ENCODE data around the gene ANGPTL7.

Gene ANGPTL7

DNA sequence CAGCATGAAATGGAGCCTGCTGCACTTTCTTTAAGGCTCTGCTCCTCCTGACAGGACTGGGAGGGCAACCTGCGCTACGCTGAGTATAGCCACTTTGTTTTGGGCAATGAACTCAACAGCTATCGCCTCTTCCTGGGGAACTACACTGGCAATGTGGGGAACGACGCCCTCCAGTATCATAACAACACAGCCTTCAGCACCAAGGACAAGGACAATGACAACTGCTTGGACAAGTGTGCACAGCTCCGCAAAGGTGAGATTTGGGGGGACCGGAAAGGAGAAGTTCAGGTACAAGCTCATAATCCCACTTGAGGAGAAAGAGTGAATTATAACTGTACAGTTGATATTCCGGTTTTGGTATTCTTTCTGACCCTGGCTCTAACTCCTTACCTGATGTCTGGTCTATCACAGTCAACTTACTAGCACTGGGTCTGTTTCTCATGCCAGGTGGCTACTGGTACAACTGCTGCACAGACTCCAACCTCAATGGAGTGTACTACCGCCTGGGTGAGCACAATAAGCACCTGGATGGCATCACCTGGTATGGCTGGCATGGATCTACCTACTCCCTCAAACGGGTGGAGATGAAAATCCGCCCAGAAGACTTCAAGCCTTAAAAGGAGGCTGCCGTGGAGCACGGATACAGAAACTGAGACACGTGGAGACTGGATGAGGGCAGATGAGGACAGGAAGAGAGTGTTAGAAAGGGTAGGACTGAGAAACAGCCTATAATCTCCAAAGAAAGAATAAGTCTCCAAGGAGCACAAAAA, 5.4 kb downstream of the ANGPTL7 start:
- H3K4me3 ChIP-seq (ENCODE audit: low read length) = no peak overlapping the region
- no peaks in the 10 kb centered on the region for H3K79me2 ChIP-seq (ENCODE audit: low read length)
- no peak overlapping the region for H2AFZ ChIP-seq (ENCODE audit: low read length)
- 0 out of 2 replicates have a peak, but pooled peaks cover 3% of the 10 kb centered on the region for H3K36me3 ChIP-seq (replicated peaks; ENCODE audit: insufficient read depth, low read length)
- TF ChIP-seq, protein P1, sequence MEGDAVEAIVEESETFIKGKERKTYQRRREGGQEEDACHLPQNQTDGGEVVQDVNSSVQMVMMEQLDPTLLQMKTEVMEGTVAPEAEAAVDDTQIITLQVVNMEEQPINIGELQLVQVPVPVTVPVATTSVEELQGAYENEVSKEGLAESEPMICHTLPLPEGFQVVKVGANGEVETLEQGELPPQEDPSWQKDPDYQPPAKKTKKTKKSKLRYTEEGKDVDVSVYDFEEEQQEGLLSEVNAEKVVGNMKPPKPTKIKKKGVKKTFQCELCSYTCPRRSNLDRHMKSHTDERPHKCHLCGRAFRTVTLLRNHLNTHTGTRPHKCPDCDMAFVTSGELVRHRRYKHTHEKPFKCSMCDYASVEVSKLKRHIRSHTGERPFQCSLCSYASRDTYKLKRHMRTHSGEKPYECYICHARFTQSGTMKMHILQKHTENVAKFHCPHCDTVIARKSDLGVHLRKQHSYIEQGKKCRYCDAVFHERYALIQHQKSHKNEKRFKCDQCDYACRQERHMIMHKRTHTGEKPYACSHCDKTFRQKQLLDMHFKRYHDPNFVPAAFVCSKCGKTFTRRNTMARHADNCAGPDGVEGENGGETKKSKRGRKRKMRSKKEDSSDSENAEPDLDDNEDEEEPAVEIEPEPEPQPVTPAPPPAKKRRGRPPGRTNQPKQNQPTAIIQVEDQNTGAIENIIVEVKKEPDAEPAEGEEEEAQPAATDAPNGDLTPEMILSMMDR (IDR thresholded peaks at IDR 0.05; ENCODE audit: low read length) = no peak
- TF ChIP-seq EZH2phosphoT487 (IDR thresholded peaks at IDR 0.05; ENCODE audit: low read length) (no peak), EZH2 (optimal IDR thresholded peaks at IDR 0.05; ENCODE audit: low read depth, low read length) (no peak)
- DNase-seq = no peak
- no peaks in the 10 kb centered on the region for H3K4me1 ChIP-seq (ENCODE audit: low read length)
- no peak overlapping the region for H3K9ac ChIP-seq (ENCODE audit: low read length)
- no peaks in the 10 kb centered on the region; the same call in 1 of the 2 replicates for H3F3A ChIP-seq (ENCODE audit: insufficient read depth, low read length)
- H3K4me2 ChIP-seq (ENCODE audit: low read depth, low read length) = no peak overlapping the region
- H4K20me1 ChIP-seq (ENCODE audit: insufficient read depth, low read length) = no peaks in the 10 kb centered on the region
- H3K27me3 ChIP-seq (replicated peaks; ENCODE audit: insufficient read depth, low read length) = no peaks in the 10 kb centered on the region
- no peak overlapping the region for H3K27ac ChIP-seq (ENCODE audit: low read length)
- no peaks in the 10 kb centered on the region for H3K9me2 ChIP-seq (replicated peaks; ENCODE audit: insufficient read depth, low read length)
- no peaks in the 10 kb centered on the region for H3K9me3 ChIP-seq (replicated peaks; ENCODE audit: insufficient read depth, low read length)

DNA sequence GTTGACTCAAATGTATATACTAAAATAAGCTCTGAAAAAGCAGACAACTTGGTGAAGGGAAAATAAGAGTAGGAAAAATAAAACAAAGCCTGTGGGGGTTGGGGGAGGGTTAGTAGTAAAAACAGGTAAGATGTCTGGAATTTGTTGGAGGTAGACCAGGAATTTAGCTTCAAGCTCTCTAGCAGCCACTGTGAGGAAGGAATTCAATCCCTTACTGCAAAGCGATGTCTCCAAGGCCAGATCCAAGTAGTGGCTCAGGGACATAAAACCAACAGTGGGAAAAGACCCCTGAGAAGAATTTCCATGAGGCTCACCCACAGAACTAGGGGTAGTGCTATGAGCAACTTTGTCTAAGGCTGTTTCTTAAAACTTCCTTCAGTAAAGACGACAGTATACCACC, 7.8 kb downstream of the ANGPTL7 start:
- Histone ChIP-seq H3K9me2 (replicated peaks; ENCODE audit: insufficient read depth, low read length) (no peaks in the 10 kb centered on the region), H3K4me1 (ENCODE audit: low read length) (no peaks in the 10 kb centered on the region), H3F3A (ENCODE audit: insufficient read depth, low read length) (no peaks in the 10 kb centered on the region; the same call in 1 of the 2 replicates), H3K9me3 (replicated peaks; ENCODE audit: insufficient read depth, low read length) (no peaks in the 10 kb centered on the region), H4K20me1 (ENCODE audit: insufficient read depth, low read length) (no peaks in the 10 kb centered on the region), H3K36me3 (replicated peaks; ENCODE audit: insufficient read depth, low read length) (0 out of 2 replicates have a peak, but pooled peaks cover 3% of the 10 kb centered on the region), H3K27ac (ENCODE audit: low read length) (no peak overlapping the region), H3K79me2 (ENCODE audit: low read length) (no peaks in the 10 kb centered on the region), H3K9ac (ENCODE audit: low read length) (no peak overlapping the region), H2AFZ (ENCODE audit: low read length) (no peak overlapping the region), H3K4me2 (ENCODE audit: low read depth, low read length) (no peak overlapping the region), H3K27me3 (replicated peaks; ENCODE audit: insufficient read depth, low read length) (no peaks in the 10 kb centered on the region), H3K4me3 (ENCODE audit: low read length) (no peak overlapping the region)
- DNase-seq = no peak
- TF ChIP-seq EZH2 (optimal IDR thresholded peaks at IDR 0.05; ENCODE audit: low read depth, low read length) = no peak

DNA sequence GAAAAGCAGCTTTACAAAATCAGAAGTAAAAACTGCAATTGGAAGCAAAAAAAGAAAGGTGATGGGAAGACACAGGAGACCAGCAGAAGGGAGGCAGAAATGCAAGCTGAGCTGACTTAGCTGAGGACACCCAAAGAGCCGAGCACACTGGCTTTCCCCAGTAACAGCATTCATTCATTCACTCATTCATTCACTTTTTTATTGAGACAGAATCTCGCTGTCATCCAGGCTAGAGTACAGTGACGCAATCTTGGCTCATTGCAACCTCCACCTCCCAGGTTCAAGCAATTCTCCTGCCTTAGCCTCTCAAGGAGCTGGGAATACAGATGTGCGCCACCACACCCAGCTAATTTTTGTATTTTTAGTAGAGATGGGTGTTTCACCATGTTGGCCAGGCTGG, 8.2 kb downstream of the ANGPTL7 start:
- no peak for DNase-seq
- Histone ChIP-seq H3K9me3 (replicated peaks; ENCODE audit: insufficient read depth, low read length) (no peaks in the 10 kb centered on the region), H3K4me1 (ENCODE audit: low read length) (no peaks in the 10 kb centered on the region), H3K9me2 (replicated peaks; ENCODE audit: insufficient read depth, low read length) (no peaks in the 10 kb centered on the region), H3K4me2 (ENCODE audit: low read depth, low read length) (no peak overlapping the region), H4K20me1 (ENCODE audit: insufficient read depth, low read length) (no peaks in the 10 kb centered on the region), H3K27me3 (replicated peaks; ENCODE audit: insufficient read depth, low read length) (no peaks in the 10 kb centered on the region), H3F3A (ENCODE audit: insufficient read depth, low read length) (no peaks in the 10 kb centered on the region; the same call in 1 of the 2 replicates), H3K36me3 (replicated peaks; ENCODE audit: insufficient read depth, low read length) (0 out of 2 replicates have a peak, but pooled peaks cover 3% of the 10 kb centered on the region), H3K79me2 (ENCODE audit: low read length) (no peaks in the 10 kb centered on the region), H3K4me3 (ENCODE audit: low read length) (no peak overlapping the region), H3K9ac (ENCODE audit: low read length) (no peak overlapping the region), H3K27ac (ENCODE audit: low read length) (no peak overlapping the region), H2AFZ (ENCODE audit: low read length) (no peak overlapping the region)
- TF ChIP-seq, protein P1 (IDR thresholded peaks at IDR 0.05; ENCODE audit: low read length) = no peak
- TF ChIP-seq EZH2 (optimal IDR thresholded peaks at IDR 0.05; ENCODE audit: low read depth, low read length) (no peak), EZH2phosphoT487 (IDR thresholded peaks at IDR 0.05; ENCODE audit: low read length) (no peak)

DNA sequence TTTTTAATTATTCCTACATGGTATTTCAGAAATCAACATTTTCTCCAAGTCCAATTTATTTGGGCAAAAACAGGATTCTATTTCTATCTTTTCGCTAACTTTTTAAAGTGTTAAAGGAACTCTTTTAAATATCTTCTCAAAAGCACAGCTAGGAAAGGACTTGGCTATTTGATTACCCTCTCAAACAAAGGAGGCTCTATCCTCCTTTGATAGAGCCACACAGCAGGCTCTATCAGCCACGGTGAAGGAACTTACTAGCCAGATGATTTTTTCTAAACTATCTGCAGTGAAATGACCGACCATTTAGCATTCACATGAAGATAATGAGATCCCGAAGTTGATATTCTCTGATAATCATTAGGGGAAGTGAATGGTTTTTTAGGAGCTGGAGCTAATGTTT, 9.1 kb downstream of the ANGPTL7 start:
- Histone ChIP-seq H3K9me2 (replicated peaks; ENCODE audit: insufficient read depth, low read length) (no peaks in the 10 kb centered on the region), H3K36me3 (replicated peaks; ENCODE audit: insufficient read depth, low read length) (0 out of 2 replicates have a peak, but pooled peaks cover 3% of the 10 kb centered on the region), H3K4me3 (ENCODE audit: low read length) (no peak overlapping the region), H3K9ac (ENCODE audit: low read length) (no peak overlapping the region), H2AFZ (ENCODE audit: low read length) (no peak overlapping the region), H3F3A (ENCODE audit: insufficient read depth, low read length) (no peaks in the 10 kb centered on the region; the same call in 1 of the 2 replicates), H3K4me1 (ENCODE audit: low read length) (no peaks in the 10 kb centered on the region), H3K27ac (ENCODE audit: low read length) (no peak overlapping the region), H3K79me2 (ENCODE audit: low read length) (no peaks in the 10 kb centered on the region), H3K27me3 (replicated peaks; ENCODE audit: insufficient read depth, low read length) (no peaks in the 10 kb centered on the region), H3K9me3 (replicated peaks; ENCODE audit: insufficient read depth, low read length) (no peaks in the 10 kb centered on the region), H4K20me1 (ENCODE audit: insufficient read depth, low read length) (no peaks in the 10 kb centered on the region), H3K4me2 (ENCODE audit: low read depth, low read length) (no peak overlapping the region)
- TF ChIP-seq EZH2 (optimal IDR thresholded peaks at IDR 0.05; ENCODE audit: low read depth, low read length) (no peak), EZH2phosphoT487 (IDR thresholded peaks at IDR 0.05; ENCODE audit: low read length) (no peak)
- TF ChIP-seq, protein P1 (IDR thresholded peaks at IDR 0.05; ENCODE audit: low read length) = no peak
- DNase-seq = no peak
